HuH-7 (cell line): ENCODE data around the gene NR1H3.

Experiments
- DNase-seq: peaks from one replicate; pipeline ENCODE4 v3.0.0; 2011; ENCODE audit warnings: low spot score

Gene NR1H3

GRCh38 chr11:47269829-47270305 lies 12.1 kb downstream of the NR1H3 start, which contains the start of gene MADD:
MADD (plus strand) TSS chr11:47270133.
- peak; percentile 88 for DNase-seq

- DNase-seq = peak; percentile 41
These were observed 12.8 kb downstream of the NR1H3 start for GRCh38 chr11:47270331-47271271.

GRCh38 chr11:47271328-47271727 lies 13.5 kb downstream of the NR1H3 start:
- no peak for DNase-seq

GRCh38 chr11:47271961-47272661 lies 14.3 kb downstream of the NR1H3 start:
- no peak for DNase-seq

- no peak for DNase-seq
These were observed 14.9 kb downstream of the NR1H3 start for GRCh38 chr11:47272706-47273105.

GRCh38 chr11:47274495-47275235 lies 16.9 kb downstream of the NR1H3 start:
- DNase-seq = no peak

GRCh38 chr11:47276923-47277322 lies 19.1 kb downstream of the NR1H3 start:
- no peak for DNase-seq

GRCh38 chr11:47278058-47278457 lies 20.3 kb downstream of the NR1H3 start:
- DNase-seq = no peak

GRCh38 chr11:47278769-47279168 lies 21.0 kb downstream of the NR1H3 start:
- DNase-seq = no peak

GRCh38 chr11:47280099-47280498 lies 22.3 kb downstream of the NR1H3 start:
- no peak for DNase-seq

- DNase-seq = no peak
These were observed 23.1 kb downstream of the NR1H3 start for GRCh38 chr11:47280860-47281259.

- DNase-seq = no peak
These were observed 24.7 kb downstream of the NR1H3 start for GRCh38 chr11:47282462-47282861.

- DNase-seq = no peak
These were observed 26.4 kb downstream of the NR1H3 start for GRCh38 chr11:47284151-47284550.

GRCh38 chr11:47285969-47286770 lies 28.4 kb downstream of the NR1H3 start:
- no peak for DNase-seq

- DNase-seq = no peak
These were observed 30.3 kb downstream of the NR1H3 start for GRCh38 chr11:47288066-47288465.

- no peak for DNase-seq
These were observed 32.1 kb downstream of the NR1H3 start for GRCh38 chr11:47289856-47290255.

GRCh38 chr11:47295385-47295784 lies 37.6 kb downstream of the NR1H3 start:
- no peak for DNase-seq

GRCh38 chr11:47296045-47296444 lies 38.2 kb downstream of the NR1H3 start:
- no peak for DNase-seq

GRCh38 chr11:47299078-47299477 lies 41.3 kb downstream of the NR1H3 start:
- no peak for DNase-seq

GRCh38 chr11:47302853-47303252 lies 45.1 kb downstream of the NR1H3 start:
- no peak for DNase-seq

GRCh38 chr11:47305734-47306483 lies 48.1 kb downstream of the NR1H3 start:
- no peak for DNase-seq
